HepG2 (cell line): Measurements from ENCODE around the gene HOXA9. TPM values are rescaled to one million over a fixed set of nuclear protein-coding genes. Genes with fewer than 3 reads are reported as not detected.

Source experiments
- ARID5B ChIP-seq: IDR thresholded peaks from 2 replicates; pipeline ENCODE4 v1.4.0; 2020; ENCODE audit warnings: mild to moderate bottlenecking, missing genetic modification reagents
- ATF1 ChIP-seq: IDR thresholded peaks from 2 replicates; pipeline ENCODE4 v1.6.1; 2016; ENCODE audit warnings: mild to moderate bottlenecking, control low read depth
- TGIF2 ChIP-seq: IDR thresholded peaks from 2 replicates; pipeline ENCODE4 v1.6.1; 2016; ENCODE audit warnings: control low read depth, missing compliant biosample characterization
- ZFP36L1 ChIP-seq: sonication (generic); formaldehyde crosslinking; IDR thresholded peaks from 2 replicates; pipeline ENCODE4 v1.8.0; 2022; ENCODE audit warnings: mild to moderate bottlenecking, missing genetic modification reagents, moderate library complexity
- ZNF441 ChIP-seq: sonication (generic); formaldehyde crosslinking; IDR thresholded peaks from 2 replicates; pipeline ENCODE4 v1.7.0; 2021; ENCODE audit warnings: missing genetic modification reagents, borderline replicate concordance
- polyA plus RNA-seq, 8 experiments: library from polyadenylated mRNA; depleted of rRNA in 3 of 8; stranded (reverse) in 7 of 8; unstranded in 1 of 8; fragments of >200 nt; fragmentation: Illumina TruSeq in 4 of 8; extraction: Trizol in 4 of 8; gene quantifications; 2 replicates each; pipeline versions ENCODE4 v1.2.1 to v1.2.3, GENCODE V29; 2011 to 2016; ENCODE audit warnings: low read depth in 4 of 8, missing spikeins in 1 of 8, mixed read lengths in 1 of 8; ENCODE audit not compliant: insufficient read depth in 1 of 8
- total RNA-seq, 5 experiments: library from RNA; depleted of rRNA; stranded (reverse); fragments of >200 nt; fragmentation: Illumina TruSeq; extraction: Trizol; gene quantifications; 2 replicates each; pipeline ENCODE4 v1.2.3, GENCODE V29; 2016; ENCODE audit warnings: low read depth in 1 of 5
- TF ChIP-seq, protein P1 (sequence below): sonication (generic); formaldehyde crosslinking; IDR thresholded peaks from 2 replicates; pipeline ENCODE4 v1.8.1; 2023; ENCODE audit warnings: mild to moderate bottlenecking, missing genetic modification reagents

The HOXA9 gene
- total and polyA plus RNA-seq, 2 of the 13 experiments (the other 11 are each of a cell fraction or from before 2014, with no cell fraction given): not detected

- TF ChIP-seq ARID5B (CRISPR knock-in tag) (peak; percentile 46), TGIF2 (CRISPR knock-in tag) (0 out of 2 replicates have a peak, but pooled peaks have one; percentile 28), ZNF441 (CRISPR knock-in tag) (no peak), ZFP36L1 (no peak), ATF1 (CRISPR knock-in tag) (no peak)
- TF ChIP-seq, protein P1, sequence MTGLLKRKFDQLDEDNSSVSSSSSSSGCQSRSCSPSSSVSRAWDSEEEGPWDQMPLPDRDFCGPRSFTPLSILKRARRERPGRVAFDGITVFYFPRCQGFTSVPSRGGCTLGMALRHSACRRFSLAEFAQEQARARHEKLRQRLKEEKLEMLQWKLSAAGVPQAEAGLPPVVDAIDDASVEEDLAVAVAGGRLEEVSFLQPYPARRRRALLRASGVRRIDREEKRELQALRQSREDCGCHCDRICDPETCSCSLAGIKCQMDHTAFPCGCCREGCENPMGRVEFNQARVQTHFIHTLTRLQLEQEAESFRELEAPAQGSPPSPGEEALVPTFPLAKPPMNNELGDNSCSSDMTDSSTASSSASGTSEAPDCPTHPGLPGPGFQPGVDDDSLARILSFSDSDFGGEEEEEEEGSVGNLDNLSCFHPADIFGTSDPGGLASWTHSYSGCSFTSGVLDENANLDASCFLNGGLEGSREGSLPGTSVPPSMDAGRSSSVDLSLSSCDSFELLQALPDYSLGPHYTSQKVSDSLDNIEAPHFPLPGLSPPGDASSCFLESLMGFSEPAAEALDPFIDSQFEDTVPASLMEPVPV (CRISPR knock-in tag): no peak
Measured at GRCh38 chr7:27196287-27196767, 31.0 kb upstream of the HOXA9 start (continued).
